GM21529 (cell line): Measurements from ENCODE around the gene MKNK2.

Experiments
- ATAC-seq: cut with Tn5 transposase; IDR thresholded peaks from one replicate; pipeline ENCODE4 v1.9.1; 2021; ENCODE audit not compliant: unreplicated experiment

MKNK2 gene

DNA sequence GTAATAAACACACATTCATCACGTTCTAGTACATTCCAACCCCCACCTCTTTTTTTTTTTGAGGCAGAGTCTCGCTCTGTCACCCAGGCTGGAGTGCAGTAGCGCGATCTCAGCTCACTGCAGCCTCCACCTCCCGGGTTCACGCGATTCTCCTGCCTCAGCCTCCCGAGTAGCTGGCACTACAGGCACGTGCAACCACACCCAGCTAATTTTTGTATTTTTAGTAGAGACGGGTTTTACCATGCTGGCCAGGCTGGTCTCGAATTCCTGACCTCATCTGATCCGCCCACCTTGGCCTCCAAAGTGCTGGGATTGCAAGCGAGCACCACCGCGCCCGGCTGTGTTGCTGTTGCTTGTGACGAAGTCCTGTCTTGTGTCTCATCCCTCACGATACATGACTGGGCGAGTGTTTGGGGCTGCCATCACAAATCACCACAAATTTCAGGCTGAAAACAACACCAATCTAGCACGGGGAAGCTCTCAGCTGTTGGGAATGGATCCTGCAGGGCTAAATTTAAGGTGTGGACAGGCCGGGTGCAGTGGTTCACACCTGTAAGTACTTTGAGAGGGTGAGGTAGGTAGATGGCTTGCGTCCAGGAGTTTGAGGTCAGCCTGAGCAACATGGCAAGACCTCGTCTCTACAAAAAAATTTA is 29.4 kb upstream of the MKNK2 start:
- ATAC-seq: no peak

GRCh38 chr19:2079865-2080301 is 28.8 kb upstream of the MKNK2 start:
- ATAC-seq: no peak

GRCh38 chr19:2079076-2079864 is 28.2 kb upstream of the MKNK2 start:
- no peak for ATAC-seq

DNA sequence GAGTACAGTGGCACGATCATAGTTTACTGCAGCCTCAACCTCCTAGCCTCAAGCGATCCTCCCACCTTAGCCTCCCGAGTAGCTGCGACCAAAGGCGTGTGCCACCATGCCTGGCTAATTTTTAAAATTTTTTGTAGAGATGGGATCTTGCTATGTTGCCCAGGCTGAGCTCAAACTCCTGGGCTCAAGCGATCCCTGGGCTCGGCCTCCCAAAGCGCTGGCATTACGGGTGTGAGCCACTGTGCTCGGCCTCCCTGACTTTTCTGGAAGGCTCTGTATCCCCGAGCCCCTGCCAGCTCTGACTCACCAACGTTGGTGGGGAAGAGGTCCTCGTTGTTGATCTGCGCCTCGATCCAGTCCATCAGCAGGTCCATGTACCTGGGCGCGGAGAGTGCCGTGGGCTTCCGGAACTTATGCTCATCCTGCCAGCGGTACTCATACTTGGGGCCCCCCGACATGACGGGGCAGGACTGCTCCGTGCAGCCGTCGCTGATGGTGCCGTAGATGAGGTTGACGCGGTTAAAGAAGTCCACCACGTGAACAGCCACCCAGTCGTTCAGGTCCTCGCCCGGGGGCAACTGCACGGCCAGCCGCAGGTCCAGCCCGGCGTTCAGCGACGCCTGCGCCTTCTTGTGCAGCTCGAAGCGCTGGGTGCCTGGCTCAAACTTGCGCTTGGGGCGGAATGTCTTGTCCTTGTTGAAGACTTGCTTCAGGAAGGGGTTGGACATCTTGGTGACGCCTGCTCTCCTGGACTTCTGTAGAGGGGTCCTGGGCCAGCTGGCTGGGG is 27.0 kb upstream of the MKNK2 start:
- ATAC-seq: no peak

GRCh38 chr19:2077398-2077797 is 26.4 kb upstream of the MKNK2 start:
- no peak for ATAC-seq

DNA sequence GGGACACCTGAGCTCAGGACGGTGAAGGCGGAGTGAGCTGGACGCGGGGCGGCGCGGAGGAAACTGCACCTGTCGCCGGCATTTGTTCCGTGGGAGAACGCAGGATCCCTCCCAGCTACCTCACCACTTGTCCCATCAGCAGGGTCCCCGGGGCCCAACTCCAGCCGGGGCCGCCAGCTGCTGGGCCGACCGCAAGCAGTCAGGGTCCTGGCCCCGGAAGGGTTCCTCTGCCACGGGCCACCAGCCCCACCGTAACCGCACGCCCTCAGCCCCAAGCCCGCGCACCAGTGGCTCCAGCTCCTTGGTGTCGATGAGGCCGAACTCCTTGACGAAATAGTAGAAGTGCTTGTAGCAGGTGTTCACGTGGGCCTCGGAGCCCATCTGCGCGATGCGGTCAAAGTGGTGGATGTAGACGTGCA is 25.5 kb upstream of the MKNK2 start:
- no peak for ATAC-seq

GRCh38 chr19:2072757-2073551 is 21.9 kb upstream of the MKNK2 start:
- no peak for ATAC-seq

DNA sequence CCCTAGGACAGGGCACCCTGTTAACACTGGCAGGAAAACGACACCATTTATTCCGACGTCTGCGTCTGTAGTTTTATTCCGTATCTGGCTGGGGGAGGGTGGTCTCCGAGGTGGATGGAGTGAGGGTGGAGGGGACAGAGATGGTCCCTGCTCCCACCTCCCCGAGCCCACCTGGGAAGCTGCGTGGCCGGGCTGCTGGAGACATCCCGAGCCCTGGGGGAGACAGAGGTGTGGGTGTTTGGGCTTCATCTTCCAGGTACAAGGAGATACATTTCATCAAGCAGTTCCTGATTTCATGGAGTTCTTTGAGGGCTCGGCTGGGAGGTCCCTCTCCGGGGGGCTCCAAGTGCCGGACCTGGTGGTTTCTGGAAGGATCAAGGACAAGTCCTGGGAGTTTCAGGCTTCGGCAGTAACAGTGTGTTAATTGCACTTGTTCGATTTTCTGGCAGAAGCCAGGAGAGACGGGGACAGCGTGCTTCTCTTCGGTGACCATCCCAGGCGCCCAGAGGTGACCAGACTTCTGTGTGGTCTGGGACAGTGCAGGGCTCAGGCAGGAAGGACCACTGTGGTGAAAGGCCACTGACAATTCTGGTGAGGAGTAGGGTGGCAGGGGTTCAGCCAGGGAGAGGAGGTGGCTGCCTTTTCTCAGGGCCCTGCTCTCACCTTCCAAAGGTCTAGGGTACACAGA is 20.1 kb upstream of the MKNK2 start:
- ATAC-seq: no peak

- ATAC-seq: no peak
Observed at GRCh38 chr19:2070436-2070827, 19.4 kb upstream of the MKNK2 start.

DNA sequence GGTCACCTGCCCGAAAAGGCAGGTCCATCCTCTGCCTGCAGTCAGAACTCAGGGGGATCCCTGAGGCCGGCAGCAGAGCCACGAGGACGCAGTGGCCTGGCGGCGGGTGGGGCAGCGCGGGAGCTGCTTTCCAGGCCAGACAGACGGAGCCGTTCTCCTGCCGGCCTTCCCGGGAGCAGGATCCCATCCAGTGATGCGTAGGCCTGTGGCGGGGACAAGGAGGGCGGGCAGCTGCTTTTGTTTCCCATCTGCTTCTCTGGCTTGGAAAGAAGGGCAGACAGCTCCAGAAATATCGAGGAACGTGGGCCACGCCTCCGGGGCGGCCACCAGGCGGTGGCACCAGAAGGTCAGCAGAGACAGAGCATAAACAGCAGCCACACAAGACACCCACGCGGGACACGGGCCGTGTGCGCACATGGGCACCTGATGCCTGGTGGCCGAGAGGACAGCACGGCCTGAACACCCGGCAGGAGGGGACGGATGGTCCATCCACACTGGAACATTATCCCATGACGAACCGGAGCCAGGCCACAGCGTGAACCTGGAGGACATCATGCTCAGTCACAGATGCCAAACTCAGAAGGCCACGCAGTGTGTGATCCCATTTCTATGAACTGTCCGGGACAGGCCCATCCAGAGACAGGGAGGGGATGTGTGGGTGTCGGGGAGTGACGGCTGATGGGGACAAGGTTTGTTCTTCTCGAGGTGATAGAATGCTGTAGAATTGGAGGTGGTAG is 13.9 kb upstream of the MKNK2 start:
- ATAC-seq: no peak

DNA sequence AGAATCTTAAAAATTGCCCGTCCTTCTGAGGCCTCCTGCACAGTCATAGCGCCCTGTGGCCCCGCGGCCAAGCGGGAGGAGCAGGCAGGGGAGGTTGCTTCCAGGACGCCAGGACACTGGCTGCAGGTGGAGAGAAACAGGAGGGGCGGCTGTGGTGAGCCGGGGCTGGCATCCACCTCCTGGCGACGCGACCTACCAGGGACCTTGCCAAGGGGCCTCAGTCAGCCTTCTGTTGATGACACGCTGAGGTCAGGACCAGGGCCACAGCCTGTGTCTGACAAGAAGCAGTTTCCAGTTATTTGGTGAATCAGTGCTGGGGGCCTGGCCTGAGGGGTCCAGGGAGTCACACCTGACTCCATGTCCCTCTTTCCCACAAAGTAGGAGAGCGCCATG is 13.3 kb upstream of the MKNK2 start:
- ATAC-seq: no peak

DNA sequence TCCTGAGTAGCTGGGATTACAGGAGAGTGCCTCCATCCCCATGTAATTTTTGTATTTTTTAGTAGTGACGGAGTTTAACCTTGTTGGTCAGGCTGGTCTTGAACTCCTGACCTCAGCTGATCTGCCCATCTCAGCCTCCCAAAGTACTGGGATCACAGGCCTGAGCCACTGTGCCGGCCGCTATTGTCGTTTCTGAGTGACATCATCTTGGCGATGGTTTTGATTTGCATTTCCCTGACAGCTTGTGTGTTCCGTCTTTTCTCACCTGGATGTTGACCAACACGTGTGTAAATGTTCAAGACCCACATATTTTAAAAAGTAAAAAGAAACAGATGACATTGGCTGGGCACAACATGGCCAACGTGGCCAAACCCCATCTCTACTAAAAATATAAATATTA is 12.8 kb upstream of the MKNK2 start:
- no peak for ATAC-seq

DNA sequence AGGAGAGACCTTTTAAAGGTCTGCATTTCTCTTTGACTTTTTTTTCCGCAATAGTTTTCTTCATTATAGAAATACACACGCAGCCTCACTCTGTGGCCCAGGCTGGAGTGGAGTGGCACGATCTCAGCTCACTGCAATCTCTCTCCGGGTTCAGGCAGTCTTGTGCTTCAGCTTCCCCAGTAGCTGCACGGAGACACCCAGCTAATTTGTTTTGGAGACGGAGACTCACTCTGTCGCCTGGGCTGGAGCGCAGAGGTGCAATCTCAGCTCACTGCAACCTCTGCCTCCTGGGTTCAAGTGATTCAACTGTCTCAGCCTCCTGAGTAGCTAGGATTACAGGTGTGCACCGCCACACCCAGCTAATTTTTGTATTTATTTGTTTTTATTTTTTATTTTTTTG is 11.7 kb upstream of the MKNK2 start:
- no peak for ATAC-seq

DNA sequence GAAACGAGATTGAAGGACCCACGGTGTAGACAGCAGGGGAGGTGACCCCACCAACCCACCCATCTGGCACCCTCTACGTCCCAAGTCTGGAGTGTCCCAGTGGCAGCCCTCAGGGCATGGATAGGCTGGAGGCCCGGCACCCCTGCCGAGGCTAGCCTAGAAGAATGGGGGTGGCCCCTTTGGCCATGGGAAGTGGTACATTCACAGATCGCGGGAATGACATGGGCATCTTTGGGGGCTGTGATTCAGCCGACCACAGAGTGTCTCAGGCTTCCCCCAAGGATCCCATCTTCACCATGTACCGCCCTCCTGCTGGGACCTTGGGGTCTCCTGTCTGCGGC is 11.3 kb upstream of the MKNK2 start:
- ATAC-seq: no peak

- ATAC-seq: peak; percentile 66
Observed at GRCh38 chr19:2061495-2062388, 10.7 kb upstream of the MKNK2 start.

DNA sequence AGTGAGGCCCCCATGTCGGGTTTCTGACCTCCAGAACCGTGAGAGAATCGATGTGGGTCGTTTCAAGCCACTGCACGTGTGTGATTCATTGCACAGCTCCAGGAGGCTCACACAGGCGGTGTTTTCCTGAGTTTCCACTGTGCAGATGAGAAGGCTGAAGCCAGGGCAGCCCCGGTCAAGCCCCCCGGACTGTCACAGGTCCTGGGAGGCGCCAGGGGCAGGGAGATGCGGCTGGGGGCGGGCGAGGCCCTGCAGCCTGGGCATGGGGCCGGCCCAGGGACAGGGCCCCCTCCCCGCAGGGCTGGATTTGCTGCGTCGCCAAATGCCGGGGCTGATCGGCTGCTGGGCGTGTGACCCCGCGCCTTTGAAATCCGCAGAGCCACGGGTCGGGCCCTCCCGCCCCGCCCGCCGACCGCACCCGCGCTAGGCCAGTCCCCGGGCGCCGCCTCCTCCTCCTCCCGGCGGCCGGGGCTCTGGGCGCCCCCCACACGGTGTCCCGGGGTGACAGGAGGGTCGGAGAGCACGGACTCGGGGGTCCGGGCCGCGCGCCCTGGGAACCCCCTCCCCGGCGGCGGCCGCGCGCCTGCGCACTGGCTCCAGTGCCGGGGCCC is 9.9 kb upstream of the MKNK2 start:
- ATAC-seq: peak; percentile 22

DNA sequence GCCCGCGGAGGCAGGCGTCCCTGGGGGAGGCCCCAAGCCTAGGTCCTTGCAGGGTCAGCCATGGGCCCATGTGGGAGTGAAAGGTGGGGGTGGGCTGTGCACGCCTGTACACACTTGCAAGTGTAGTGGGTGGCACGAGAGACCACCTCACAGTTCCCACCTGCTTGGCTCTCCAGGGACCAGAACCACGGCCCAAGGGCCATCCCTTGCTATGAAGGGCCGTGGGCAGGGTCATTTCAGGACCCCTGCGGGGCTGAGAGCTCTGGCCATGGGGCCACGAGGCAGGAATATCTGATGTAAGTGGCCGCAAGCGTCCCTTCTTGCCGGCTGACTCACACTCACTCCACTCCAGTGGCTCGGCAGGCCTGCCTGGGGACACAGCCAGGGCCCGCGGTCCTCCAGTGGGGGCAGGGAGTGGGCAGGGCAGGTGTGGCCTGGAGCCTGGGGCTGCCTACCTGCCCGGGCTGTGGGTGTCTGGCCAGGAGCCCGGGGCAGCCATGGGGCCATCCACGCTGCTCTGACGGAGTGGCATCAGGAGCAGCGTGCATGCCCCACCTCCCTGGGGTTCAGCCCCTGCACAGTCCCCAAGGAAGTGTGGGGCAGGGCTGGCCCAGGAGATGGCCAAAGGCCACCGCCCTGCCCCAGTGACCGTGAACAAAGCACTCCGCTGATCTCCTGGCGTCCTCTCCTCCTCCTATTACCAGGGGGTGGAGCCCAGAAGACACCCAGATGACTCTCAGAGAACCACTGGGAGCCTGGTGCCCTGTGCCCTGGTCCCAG is 8.6 kb upstream of the MKNK2 start:
- no peak for ATAC-seq
